ENCODE data around the gene C11orf91. TPM values are rescaled to one million over a fixed set of nuclear protein-coding genes. Genes with fewer than 3 reads are reported as not detected.
A peak's percentile ranks its signal among the peaks of the same experiment; 100 is the strongest.
"Not testable (repeated sequence)": the region's sequence is repeated elsewhere in the genome, so short reads cannot be mapped to it uniquely, and the experiment has no call there.

Gene C11orf91
- total and polyA plus RNA-seq, 2 of the 4 experiments (the other 2 are of a cell fraction) = 0.10 TPM; not detected in 1

GRCh38 chr11:33708985-33709384 lies 8.4 kb upstream of the C11orf91 start:
- H4K8ac ChIP-seq (ENCODE audit: low read depth in 2 of 2, low read length in 2 of 2) = no peak overlapping the region
- H3K14ac ChIP-seq (replicated peaks; ENCODE audit: low read depth, low read length) = no peak overlapping the region
- H4K91ac ChIP-seq (ENCODE audit: insufficient read depth, low read depth, low read length) = no peak overlapping the region
- H3K4me2 ChIP-seq (ENCODE audit: low read depth, low read length) = no peak overlapping the region
- peak; percentile 58 for DNase-seq
- no peak overlapping the region for H3K4me3 ChIP-seq (ENCODE audit: insufficient read depth, low read depth, low read length)
- no peak overlapping the region for H2AFZ ChIP-seq (replicated peaks; ENCODE audit: low read length, poor library complexity)
- H3K23ac ChIP-seq (ENCODE audit: low read depth, low read length) = no peak overlapping the region
- H3K9me1 ChIP-seq (ENCODE audit: insufficient read depth, low read length) = peaks cover 34% of the 10 kb centered on the region
- H2BK15ac ChIP-seq (ENCODE audit: low read depth, low read length) = no peak overlapping the region
- in situ Hi-C loops (cut with MboI; ENCODE audit: low sequenced_read_pairs) (no loop called here), intact Hi-C loops (cut with micrococcal nuclease) (no loop called here), dilution Hi-C loops (cut with HindIII; ENCODE audit: low sequenced_read_pairs, unreplicated experiment) (no loop called here)
- H3K27ac ChIP-seq (ENCODE audit: insufficient read depth, low read length) = no peak overlapping the region
- no peak overlapping the region for H2BK20ac ChIP-seq (ENCODE audit: low read depth, low read length)
- H3K79me1 ChIP-seq (ENCODE audit: low read depth in 1 of 2, low read length in 2 of 2) = peaks cover 41 to 90% of the 10 kb centered on the region in 2 experiments
- no peak overlapping the region for H2BK5ac ChIP-seq (ENCODE audit: low read depth, low read length, poor library complexity, severe bottlenecking)
- H2AK9ac ChIP-seq (replicated peaks; ENCODE audit: low read depth, low read length, poor library complexity) = no peak overlapping the region
- ChIA-PET POLR2A (ENCODE audit: unreplicated experiment) (no interaction called here), CTCF (no interaction called here)
- no peaks in the 10 kb centered on the region for H3K9me3 ChIP-seq (ENCODE audit: control insufficient read depth, insufficient read depth, low read length)
- H3K56ac ChIP-seq (ENCODE audit: extremely low read depth, insufficient read depth, low read length) = no peak overlapping the region
- peaks cover 13% of the 10 kb centered on the region for H3K4me1 ChIP-seq (ENCODE audit: control insufficient read depth, insufficient read depth, low read length)
- WGBS, 2 experiments (ENCODE audit: extremely low coverage in 2 of 2, insufficient read length in 1 of 2) = no CpG with 5 or more reads among the region's 1 CpG
- no peak overlapping the region for H4K5ac ChIP-seq (ENCODE audit: low read depth, low read length)
- TF ChIP-seq RCOR1 (IDR thresholded peaks at IDR 0.05; ENCODE audit: insufficient replicate concordance, low read length) (no peak), MAFK (IDR thresholded peaks at IDR 0.05; ENCODE audit: low read depth, low read length) (peak; percentile 88), NFE2L2 (IDR thresholded peaks at IDR 0.05; ENCODE audit: low read depth, low read length) (no peak)
- BruUV-seq (replicated peaks) = no TSS peak
- H2AK5ac ChIP-seq (ENCODE audit: low read depth, low read length) = no peak overlapping the region
- H3K27me3 ChIP-seq (ENCODE audit: control insufficient read depth, insufficient read depth, low read length) = no peaks in the 10 kb centered on the region
- H4K20me1 ChIP-seq (ENCODE audit: insufficient read depth, low read length) = peaks cover 21% of the 10 kb centered on the region; the same call in 1 of the 2 replicates
- no peak overlapping the region for H3K4ac ChIP-seq (ENCODE audit: low read depth, low read length)
- H3K9ac ChIP-seq (ENCODE audit: low read depth, low read length) = no peak overlapping the region
- ATAC-seq (ENCODE audit: low read depth) = peak; percentile 36
- peaks cover 37% of the 10 kb centered on the region for H3K36me3 ChIP-seq (ENCODE audit: control insufficient read depth, insufficient read depth, low read length)
- no peak overlapping the region for H2BK120ac ChIP-seq (ENCODE audit: low read depth, low read length)
- H3K18ac ChIP-seq (ENCODE audit: low read depth, low read length) = no peak overlapping the region

- not testable (repeated sequence) for DNase-seq
Observed at GRCh38 chr11:33707831-33708230, 7.2 kb upstream of the C11orf91 start.

More at GRCh38 chr11:33707831-33708230, 7.2 kb upstream of the C11orf91 start:
- H3K4me2 ChIP-seq (ENCODE audit: low read depth, low read length); H3K4me3 ChIP-seq (ENCODE audit: insufficient read depth, low read depth, low read length); H3K27me3 ChIP-seq (ENCODE audit: control insufficient read depth, insufficient read depth, low read length); H3K9ac ChIP-seq (ENCODE audit: low read depth, low read length); H3K18ac ChIP-seq (ENCODE audit: low read depth, low read length); CTCF ChIA-PET; H2BK15ac ChIP-seq (ENCODE audit: low read depth, low read length); H2AK9ac ChIP-seq (replicated peaks; ENCODE audit: low read depth, low read length, poor library complexity); ATAC-seq (ENCODE audit: low read depth); in situ Hi-C loops (cut with MboI; ENCODE audit: low sequenced_read_pairs); H4K91ac ChIP-seq (ENCODE audit: insufficient read depth, low read depth, low read length); H2AK5ac ChIP-seq (ENCODE audit: low read depth, low read length); H3K27ac ChIP-seq (ENCODE audit: insufficient read depth, low read length); H2BK5ac ChIP-seq (ENCODE audit: low read depth, low read length, poor library complexity, severe bottlenecking); H3K56ac ChIP-seq (ENCODE audit: extremely low read depth, insufficient read depth, low read length); dilution Hi-C loops (cut with HindIII; ENCODE audit: low sequenced_read_pairs, unreplicated experiment); POLR2A ChIA-PET (ENCODE audit: unreplicated experiment); H4K5ac ChIP-seq (ENCODE audit: low read depth, low read length); H2BK20ac ChIP-seq (ENCODE audit: low read depth, low read length); H2BK120ac ChIP-seq (ENCODE audit: low read depth, low read length); H3K4ac ChIP-seq (ENCODE audit: low read depth, low read length); H2AFZ ChIP-seq (replicated peaks; ENCODE audit: low read length, poor library complexity); H3K23ac ChIP-seq (ENCODE audit: low read depth, low read length); H3K9me3 ChIP-seq (ENCODE audit: control insufficient read depth, insufficient read depth, low read length); intact Hi-C loops (cut with micrococcal nuclease); BruUV-seq (replicated peaks); H3K14ac ChIP-seq (replicated peaks; ENCODE audit: low read depth, low read length): not testable (repeated sequence)
- Histone ChIP-seq H4K20me1 (ENCODE audit: insufficient read depth, low read length) (peaks cover 15% of the 10 kb centered on the region; the same call in 1 of the 2 replicates), H4K8ac (ENCODE audit: low read depth in 2 of 2, low read length in 2 of 2) (peak overlapping the region in 1 of 2 experiments; percentile 12; a peak in 1 of 4 replicates), H3K79me1 (ENCODE audit: low read depth in 1 of 2, low read length in 2 of 2) (peaks cover 40 to 90% of the 10 kb centered on the region in 2 experiments), H3K9me1 (ENCODE audit: insufficient read depth, low read length) (peaks cover 44% of the 10 kb centered on the region), H3K4me1 (ENCODE audit: control insufficient read depth, insufficient read depth, low read length) (peaks cover 21% of the 10 kb centered on the region), H3K36me3 (ENCODE audit: control insufficient read depth, insufficient read depth, low read length) (peaks cover 34% of the 10 kb centered on the region)
- no CpG with 5 or more reads among the region's 2 CpGs for WGBS, 2 experiments (ENCODE audit: extremely low coverage in 2 of 2, insufficient read length in 1 of 2)

All from IMR-90 (cell line).